ENCODE measurements around the gene AFAP1.

The AFAP1 gene

GRCh38 chr4:7784131-7784870 is 155.4 kb downstream of the AFAP1 start:
- no peak for DNase-seq (ENCODE audit: low spot score)

GRCh38 chr4:7783541-7783940 is 156.1 kb downstream of the AFAP1 start:
- no peak for DNase-seq (ENCODE audit: low spot score)

- no peak for DNase-seq (ENCODE audit: low spot score)
Measured at GRCh38 chr4:7782783-7783182, 156.9 kb downstream of the AFAP1 start.

- DNase-seq (ENCODE audit: low spot score): no peak
Measured at GRCh38 chr4:7781993-7782392, 157.7 kb downstream of the AFAP1 start.

GRCh38 chr4:7781366-7781765 is 158.3 kb downstream of the AFAP1 start:
- DNase-seq (ENCODE audit: low spot score): no peak

GRCh38 chr4:7780751-7781348 is 158.8 kb downstream of the AFAP1 start:
- DNase-seq (ENCODE audit: low spot score): no peak

GRCh38 chr4:7779432-7779768 is 160.3 kb downstream of the AFAP1 start:
- no peak for DNase-seq (ENCODE audit: low spot score)

GRCh38 chr4:7778510-7779431 is 160.9 kb downstream of the AFAP1 start:
- no peak for DNase-seq (ENCODE audit: low spot score)

GRCh38 chr4:7777871-7778509 is 161.7 kb downstream of the AFAP1 start:
- DNase-seq (ENCODE audit: low spot score): no peak

GRCh38 chr4:7777017-7777710 is 162.5 kb downstream of the AFAP1 start:
- no peak for DNase-seq (ENCODE audit: low spot score)

GRCh38 chr4:7775396-7775795 is 164.3 kb downstream of the AFAP1 start:
- DNase-seq (ENCODE audit: low spot score): no peak

- DNase-seq (ENCODE audit: low spot score): no peak
Measured at GRCh38 chr4:7774301-7775294, 165.1 kb downstream of the AFAP1 start.

GRCh38 chr4:7773401-7774180 is 166.1 kb downstream of the AFAP1 start:
- DNase-seq (ENCODE audit: low spot score): no peak

GRCh38 chr4:7772711-7773385 is 166.8 kb downstream of the AFAP1 start:
- peak; percentile 33 for DNase-seq (ENCODE audit: low spot score)

GRCh38 chr4:7771541-7772507 is 167.8 kb downstream of the AFAP1 start:
- no peak for DNase-seq (ENCODE audit: low spot score)

GRCh38 chr4:7771056-7771455 is 168.6 kb downstream of the AFAP1 start:
- DNase-seq (ENCODE audit: low spot score): no peak

GRCh38 chr4:7770224-7771050 is 169.2 kb downstream of the AFAP1 start:
- DNase-seq (ENCODE audit: low spot score): no peak

Measured in kidney tubule cell (primary cell).